ENCODE data around the gene STOM. TPM values are rescaled to one million over a fixed set of nuclear protein-coding genes. Genes with fewer than 3 reads are reported as not detected.

STOM gene
- total RNA-seq, 5 donors from 2014 or later (not counting 1 experiment from before 2014, with no cell fraction given) = 24.2 to 73.9 (median 57.8) TPM

- H3K27ac Mint-ChIP-seq = no peak overlapping the region
- ATAC-seq (replicated peaks in 1 of 4) = no peak
- Histone ChIP-seq H3K36me3 (ENCODE audit: control insufficient read depth in 2 of 2, extremely low read depth in 1 of 2, insufficient read depth in 1 of 2, low read length in 1 of 2) (peaks cover 0 to 5% of the 10 kb centered on the region in 2 donors), H3K4me3 (ENCODE audit: control insufficient read depth in 1 of 2, extremely low read depth in 1 of 2, low read length in 1 of 2) (no peak overlapping the region), H3K4me1 (ENCODE audit: control insufficient read depth in 1 of 2, extremely low read depth in 1 of 2, insufficient read depth in 2 of 2, low read length in 2 of 2) (no peaks in the 10 kb centered on the region), H3K9me3 (no peaks in the 10 kb centered on the region), H3K27ac (ENCODE audit: low read length) (no peak overlapping the region), H3K27me3 (replicated peaks in 1 of 2; ENCODE audit: control insufficient read depth in 2 of 2, extremely low read depth in 1 of 2, insufficient read depth in 2 of 2, low read length in 1 of 2) (no peaks in the 10 kb centered on the region)
- 88% methylated on average over 4 of the region's 6 CpGs for WGBS (ENCODE audit: insufficient coverage)
- no peaks in the 10 kb centered on the region for H3K27me3 Mint-ChIP-seq
- DNase-seq = no peak
- H3K4me3 Mint-ChIP-seq = no peak overlapping the region
- no peaks in the 10 kb centered on the region for H3K4me1 Mint-ChIP-seq
- H3K36me3 Mint-ChIP-seq = peaks cover 29% of the 10 kb centered on the region
- H3K9me3 Mint-ChIP-seq = no peaks in the 10 kb centered on the region
- ChIA-PET POLR2A (no interaction called here), CTCF (no interaction called here)
Measured at GRCh38 chr9:121309171-121309570, 60.9 kb downstream of the STOM start.

- Histone ChIP-seq H3K36me3 (ENCODE audit: control insufficient read depth in 2 of 2, extremely low read depth in 1 of 2, insufficient read depth in 1 of 2, low read length in 1 of 2) (peaks cover 0 to 5% of the 10 kb centered on the region in 2 donors), H3K27me3 (replicated peaks in 1 of 2; ENCODE audit: control insufficient read depth in 2 of 2, extremely low read depth in 1 of 2, insufficient read depth in 2 of 2, low read length in 1 of 2) (no peaks in the 10 kb centered on the region), H3K9me3 (no peaks in the 10 kb centered on the region), H3K4me1 (ENCODE audit: control insufficient read depth in 1 of 2, extremely low read depth in 1 of 2, insufficient read depth in 2 of 2, low read length in 2 of 2) (no peaks in the 10 kb centered on the region), H3K27ac (ENCODE audit: low read length) (no peak overlapping the region), H3K4me3 (ENCODE audit: control insufficient read depth in 1 of 2, extremely low read depth in 1 of 2, low read length in 1 of 2) (no peak overlapping the region)
- no peaks in the 10 kb centered on the region for H3K27me3 Mint-ChIP-seq
- no peaks in the 10 kb centered on the region for H3K9me3 Mint-ChIP-seq
- peaks cover 30% of the 10 kb centered on the region for H3K36me3 Mint-ChIP-seq
- 91% methylated on average over 10 of the region's 13 CpGs for WGBS (ENCODE audit: insufficient coverage)
- no peak for DNase-seq
- H3K4me3 Mint-ChIP-seq = no peak overlapping the region
- CTCF ChIA-PET = no interaction called here
- no peak overlapping the region for H3K27ac Mint-ChIP-seq
- no peaks in the 10 kb centered on the region for H3K4me1 Mint-ChIP-seq
- ATAC-seq (replicated peaks in 1 of 4) = no peak
- POLR2A ChIA-PET = no interaction called here
Measured at GRCh38 chr9:121308765-121309164, 61.3 kb downstream of the STOM start.

- Histone ChIP-seq H3K4me3 (ENCODE audit: control insufficient read depth in 1 of 2, extremely low read depth in 1 of 2, low read length in 1 of 2) (no peak overlapping the region), H3K9me3 (no peaks in the 10 kb centered on the region), H3K27me3 (replicated peaks in 1 of 2; ENCODE audit: control insufficient read depth in 2 of 2, extremely low read depth in 1 of 2, insufficient read depth in 2 of 2, low read length in 1 of 2) (no peaks in the 10 kb centered on the region), H3K27ac (ENCODE audit: low read length) (no peak overlapping the region), H3K36me3 (ENCODE audit: control insufficient read depth in 2 of 2, extremely low read depth in 1 of 2, insufficient read depth in 1 of 2, low read length in 1 of 2) (peaks cover 0 to 5% of the 10 kb centered on the region in 2 donors), H3K4me1 (ENCODE audit: control insufficient read depth in 1 of 2, extremely low read depth in 1 of 2, insufficient read depth in 2 of 2, low read length in 2 of 2) (no peaks in the 10 kb centered on the region)
- no peaks in the 10 kb centered on the region for H3K4me1 Mint-ChIP-seq
- H3K27ac Mint-ChIP-seq = no peak overlapping the region
- POLR2A ChIA-PET = no interaction called here
- peaks cover 36% of the 10 kb centered on the region for H3K36me3 Mint-ChIP-seq
- H3K9me3 Mint-ChIP-seq = no peaks in the 10 kb centered on the region
- no peak for ATAC-seq (replicated peaks in 1 of 4)
- no peaks in the 10 kb centered on the region for H3K27me3 Mint-ChIP-seq
- CTCF ChIA-PET = no interaction called here
- no peak for DNase-seq
- no peak overlapping the region for H3K4me3 Mint-ChIP-seq
- no CpG with 5 or more reads among the region's 2 CpGs for WGBS (ENCODE audit: insufficient coverage)
Measured at GRCh38 chr9:121307976-121308375, 62.1 kb downstream of the STOM start.

GRCh38 chr9:121305269-121305994 is 64.6 kb downstream of the STOM start:
- DNase-seq = no peak
- Histone ChIP-seq H3K27ac (ENCODE audit: low read length) (no peak overlapping the region), H3K4me1 (ENCODE audit: control insufficient read depth in 1 of 2, extremely low read depth in 1 of 2, insufficient read depth in 2 of 2, low read length in 2 of 2) (no peaks in the 10 kb centered on the region), H3K4me3 (ENCODE audit: control insufficient read depth in 1 of 2, extremely low read depth in 1 of 2, low read length in 1 of 2) (no peak overlapping the region), H3K9me3 (no peaks in the 10 kb centered on the region), H3K27me3 (replicated peaks in 1 of 2; ENCODE audit: control insufficient read depth in 2 of 2, extremely low read depth in 1 of 2, insufficient read depth in 2 of 2, low read length in 1 of 2) (peaks cover 0 to 10% of the 10 kb centered on the region in 2 experiments), H3K36me3 (ENCODE audit: control insufficient read depth in 2 of 2, extremely low read depth in 1 of 2, insufficient read depth in 1 of 2, low read length in 1 of 2) (no peaks in the 10 kb centered on the region)
- WGBS (ENCODE audit: insufficient coverage) = 92% methylated on average over 10 of the region's 13 CpGs
- peaks cover under 1 to 4% (median under 1%) of the 10 kb centered on the region in 3 donors for H3K4me1 Mint-ChIP-seq
- ATAC-seq (replicated peaks in 1 of 4) = no peak
- H3K27ac Mint-ChIP-seq = no peak overlapping the region
- POLR2A ChIA-PET = no interaction called here
- peaks cover 1 to 7% of the 10 kb centered on the region in 2 donors for H3K27me3 Mint-ChIP-seq
- H3K9me3 Mint-ChIP-seq = no peaks in the 10 kb centered on the region
- H3K4me3 Mint-ChIP-seq = no peak overlapping the region
- CTCF ChIA-PET = interaction anchor here in 1 of 2 donors (0.6 kb wide), 1 partner anchor 504 kb away, joined by 3 read pairs; no protein-coding TSS in a partner anchor
- H3K36me3 Mint-ChIP-seq = peaks cover 21% of the 10 kb centered on the region

DNA sequence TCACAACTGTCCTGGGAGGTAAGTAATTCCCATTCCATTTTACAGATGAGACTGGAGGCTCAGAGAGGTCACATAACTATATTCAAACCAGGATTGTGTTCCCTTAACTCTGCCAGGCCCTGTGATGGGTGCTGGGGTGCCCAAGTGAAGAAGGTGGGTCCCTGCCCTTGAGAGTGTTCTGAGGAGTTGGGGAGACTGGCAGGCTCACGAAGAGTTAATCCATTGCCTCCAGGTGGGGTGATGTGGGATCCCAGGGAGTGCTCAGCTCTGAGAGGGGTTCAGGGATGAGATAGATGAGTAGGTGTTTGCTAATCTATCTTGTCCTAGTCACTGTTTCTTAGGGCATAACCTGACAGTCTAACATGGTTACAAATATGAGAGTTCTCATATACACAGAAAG is 65.3 kb downstream of the STOM start:
- no peak overlapping the region for H3K4me3 ChIP-seq (ENCODE audit: control insufficient read depth in 1 of 2, extremely low read depth in 1 of 2, low read length in 1 of 2)
- CTCF ChIA-PET = no interaction called here
- Mint-ChIP-seq H3K36me3 (peaks cover 21% of the 10 kb centered on the region), H3K27ac (no peak overlapping the region), H3K27me3 (peaks cover 7 to 12% of the 10 kb centered on the region in 2 donors), H3K4me1 (peaks cover 6 to 10% (median 7%) of the 10 kb centered on the region in 3 donors), H3K9me3 (no peaks in the 10 kb centered on the region), H3K4me3 (no peak overlapping the region)
- DNase-seq (no peak), ATAC-seq (replicated peaks in 1 of 4) (no peak)
- H3K9me3 ChIP-seq = no peaks in the 10 kb centered on the region
- peaks cover 3% of the 10 kb centered on the region in 2 experiments for H3K4me1 ChIP-seq (ENCODE audit: control insufficient read depth in 1 of 2, extremely low read depth in 1 of 2, insufficient read depth in 2 of 2, low read length in 2 of 2)
- POLR2A ChIA-PET = no interaction called here
- H3K27ac ChIP-seq (ENCODE audit: low read length) = no peak overlapping the region
- peaks cover 0 to 15% of the 10 kb centered on the region in 2 experiments for H3K27me3 ChIP-seq (replicated peaks in 1 of 2; ENCODE audit: control insufficient read depth in 2 of 2, extremely low read depth in 1 of 2, insufficient read depth in 2 of 2, low read length in 1 of 2)
- H3K36me3 ChIP-seq (ENCODE audit: control insufficient read depth in 2 of 2, extremely low read depth in 1 of 2, insufficient read depth in 1 of 2, low read length in 1 of 2) = no peaks in the 10 kb centered on the region
- WGBS (ENCODE audit: insufficient coverage) = no CpG with 5 or more reads among the region's 1 CpG

- Mint-ChIP-seq H3K9me3 (no peaks in the 10 kb centered on the region), H3K36me3 (peaks cover 21% of the 10 kb centered on the region), H3K27ac (no peak overlapping the region), H3K27me3 (peaks cover 8 to 14% of the 10 kb centered on the region in 2 donors), H3K4me3 (no peak overlapping the region), H3K4me1 (peaks cover 8 to 15% (median 11%) of the 10 kb centered on the region in 3 donors)
- POLR2A ChIA-PET = no interaction called here
- Histone ChIP-seq H3K4me3 (ENCODE audit: control insufficient read depth in 1 of 2, extremely low read depth in 1 of 2, low read length in 1 of 2) (no peak overlapping the region), H3K36me3 (ENCODE audit: control insufficient read depth in 2 of 2, extremely low read depth in 1 of 2, insufficient read depth in 1 of 2, low read length in 1 of 2) (no peaks in the 10 kb centered on the region), H3K27ac (ENCODE audit: low read length) (no peak overlapping the region), H3K4me1 (ENCODE audit: control insufficient read depth in 1 of 2, extremely low read depth in 1 of 2, insufficient read depth in 2 of 2, low read length in 2 of 2) (peaks cover 3 to 9% of the 10 kb centered on the region in 2 experiments), H3K27me3 (replicated peaks in 1 of 2; ENCODE audit: control insufficient read depth in 2 of 2, extremely low read depth in 1 of 2, insufficient read depth in 2 of 2, low read length in 1 of 2) (peaks cover 0 to 21% of the 10 kb centered on the region in 2 experiments), H3K9me3 (no peaks in the 10 kb centered on the region)
- ATAC-seq (replicated peaks in 1 of 4) (no peak), DNase-seq (no peak)
- 100% methylated on average over 1 of the region's 3 CpGs for WGBS (ENCODE audit: insufficient coverage)
- CTCF ChIA-PET = no interaction called here
Measured at GRCh38 chr9:121303456-121304451, 66.3 kb downstream of the STOM start.
